ENCODE data around the gene GRIN3A. TPM values are rescaled to one million over a fixed set of nuclear protein-coding genes. Genes with fewer than 3 reads are reported as not detected.

GRIN3A gene
- total and polyA plus RNA-seq, 9 of the 15 experiments (the other 6 are each of a cell fraction or from before 2014, with no cell fraction given): 0.01 to 0.03 TPM; not detected in 7

GRCh38 chr9:101585740-101586139 is 152.7 kb downstream of the GRIN3A start:
- no peaks in the 10 kb centered on the region for H3K9me1 ChIP-seq (ENCODE audit: control insufficient read depth, insufficient read depth, low read length)
- TF ChIP-seq ZBTB11 (CRISPR knock-in tag; IDR thresholded peaks at IDR 0.05) (no peak), HES1 (IDR thresholded peaks at IDR 0.05; ENCODE audit: low read depth) (no peak), XRCC4 (IDR thresholded peaks at IDR 0.05; ENCODE audit: extremely low read depth, insufficient read depth, insufficient read length) (no peak), ZNF143 (CRISPR knock-in tag; IDR thresholded peaks at IDR 0.05) (no peak), ZNF232 (CRISPR knock-in tag; IDR thresholded peaks at IDR 0.05) (no peak), ZNF263 (CRISPR knock-in tag; IDR thresholded peaks at IDR 0.05; ENCODE audit: borderline replicate concordance) (no peak), ZNF134 (CRISPR knock-in tag; conservative IDR thresholded peaks at IDR 0.05) (no peak), TBP (optimal IDR thresholded peaks at IDR 0.05; ENCODE audit: low read depth, low read length) (no peak), THAP7 (CRISPR knock-in tag; IDR thresholded peaks at IDR 0.05) (no peak), DPF2 (IDR thresholded peaks at IDR 0.05) (no peak), U2AF2 (optimal IDR thresholded peaks at IDR 0.05; ENCODE audit: low read depth, low read length) (no peak), ZFP30 (CRISPR knock-in tag; IDR thresholded peaks at IDR 0.05; ENCODE audit: borderline replicate concordance) (no peak)
- no peaks in the 10 kb centered on the region for H3K36me3 ChIP-seq (ENCODE audit: control insufficient read depth, insufficient read depth, low read length)
- FAIRE-seq: no peak
- no peaks in the 10 kb centered on the region for H3K9me3 ChIP-seq (replicated peaks; ENCODE audit: control insufficient read depth, insufficient read depth, low read depth, low read length)
- no peak for ATAC-seq
- H2AFZ ChIP-seq (ENCODE audit: low read depth, low read length): no peak overlapping the region
- H3K4me1 ChIP-seq (replicated peaks in 1 of 2; ENCODE audit: control insufficient read depth in 2 of 2, insufficient read depth in 2 of 2, low read length in 2 of 2): no peaks in the 10 kb centered on the region; a peak in 1 of 5 replicates
- intact Hi-C loops (cut with micrococcal nuclease) (no loop called here), in situ Hi-C loops (cut with MboI) (no loop called here)
- ChIA-PET CTCF (ENCODE audit: low intra/inter-chr PET ratio) (no interaction called here), POLR2A (no interaction called here)
- no peak overlapping the region for H3K4me3 ChIP-seq
- whole genome bisulfite sequencing (ENCODE audit: insufficient coverage, low coverage, missing lambda C conversion rate): 5% methylated on average over 3 of the region's 3 CpGs
- H3K4me2 ChIP-seq (ENCODE audit: insufficient read depth, low read length): no peak overlapping the region
- no peak overlapping the region for H3K9ac ChIP-seq (ENCODE audit: insufficient read depth in 1 of 2, low read depth in 2 of 2, low read length in 2 of 2)
- no peaks in the 10 kb centered on the region; a peak in 1 of 5 replicates for H3K27me3 ChIP-seq (ENCODE audit: control insufficient read depth in 2 of 2, insufficient read depth in 2 of 2, low read length in 2 of 2)
- no peak overlapping the region for H3K27ac ChIP-seq (ENCODE audit: extremely low read depth, low read depth, low read length)
- DNase-seq (ENCODE audit: extremely low read depth in 1 of 4, low spot score in 3 of 4): no peak
- BruUV-seq (replicated peaks): no TSS peak
- H4K20me1 ChIP-seq (replicated peaks; ENCODE audit: control insufficient read depth, insufficient read depth, low read length): no peaks in the 10 kb centered on the region
- no peaks in the 10 kb centered on the region for H3K79me2 ChIP-seq (ENCODE audit: control insufficient read depth, insufficient read depth, low read length)
